ENCODE data around the gene LRP5. TPM values are rescaled to one million over a fixed set of nuclear protein-coding genes. Genes with fewer than 3 reads are reported as not detected.

The LRP5 gene
- total and polyA plus RNA-seq, 9 of the 15 experiments (the other 6 are each of a cell fraction or from before 2014, with no cell fraction given), result 0.48 to 44.2 (median 13.5) TPM

GRCh38 chr11:68313574-68314202 lies 1.3 kb downstream of the LRP5 start (continued):
- TF ChIP-seq EP400 (IDR thresholded peaks at IDR 0.05), result 0 out of 2 replicates have a peak, but pooled peaks have one; percentile 28
- TF ChIP-seq SIN3A (IDR thresholded peaks at IDR 0.05; ENCODE audit: borderline replicate concordance in 2 of 2, control insufficient read depth in 1 of 2, low read depth in 2 of 2, low read length in 2 of 2), result peak in 1 of 2 experiments; percentile 16; a peak in 1 of 4 replicates
- TF ChIP-seq HNRNPLL (IDR thresholded peaks at IDR 0.05; ENCODE audit: low read depth, low read length, poor library complexity, severe bottlenecking), result no peak
- TF ChIP-seq SP1 (CRISPR knock-in tag; IDR thresholded peaks at IDR 0.05), result 0 out of 2 replicates have a peak, but pooled peaks have one; percentile 39
- TF ChIP-seq, protein P1, sequence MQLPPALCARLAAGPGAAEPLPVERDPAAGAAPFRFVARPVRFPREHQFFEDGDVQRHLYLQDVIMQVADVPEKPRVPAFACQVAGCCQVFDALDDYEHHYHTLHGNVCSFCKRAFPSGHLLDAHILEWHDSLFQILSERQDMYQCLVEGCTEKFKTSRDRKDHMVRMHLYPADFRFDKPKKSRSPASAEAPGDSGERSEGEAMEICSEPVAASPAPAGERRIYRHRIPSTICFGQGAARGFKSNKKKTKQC (CRISPR knock-in tag; IDR thresholded peaks at IDR 0.05), result 0 out of 2 replicates have a peak, but pooled peaks have one; percentile 8
- peak; percentile 54; the same call in 1 of the 2 replicates for TF ChIP-seq FOXK1 (CRISPR knock-in tag; IDR thresholded peaks at IDR 0.05; ENCODE audit: borderline replicate concordance)
- TF ChIP-seq TCF3 (CRISPR knock-in tag; IDR thresholded peaks at IDR 0.05), result peak; percentile 55
- no peak for TF ChIP-seq ZNF354B (CRISPR knock-in tag; IDR thresholded peaks at IDR 0.05)
- no peak for TF ChIP-seq ZNF217 (CRISPR knock-in tag; IDR thresholded peaks at IDR 0.05)
- peak; percentile 61; the same call in 1 of the 2 replicates for TF ChIP-seq TAL1 (IDR thresholded peaks at IDR 0.05)
- peak; percentile 14 for TF ChIP-seq ZFX (CRISPR knock-in tag; IDR thresholded peaks at IDR 0.05)
- TF ChIP-seq, protein P2, sequence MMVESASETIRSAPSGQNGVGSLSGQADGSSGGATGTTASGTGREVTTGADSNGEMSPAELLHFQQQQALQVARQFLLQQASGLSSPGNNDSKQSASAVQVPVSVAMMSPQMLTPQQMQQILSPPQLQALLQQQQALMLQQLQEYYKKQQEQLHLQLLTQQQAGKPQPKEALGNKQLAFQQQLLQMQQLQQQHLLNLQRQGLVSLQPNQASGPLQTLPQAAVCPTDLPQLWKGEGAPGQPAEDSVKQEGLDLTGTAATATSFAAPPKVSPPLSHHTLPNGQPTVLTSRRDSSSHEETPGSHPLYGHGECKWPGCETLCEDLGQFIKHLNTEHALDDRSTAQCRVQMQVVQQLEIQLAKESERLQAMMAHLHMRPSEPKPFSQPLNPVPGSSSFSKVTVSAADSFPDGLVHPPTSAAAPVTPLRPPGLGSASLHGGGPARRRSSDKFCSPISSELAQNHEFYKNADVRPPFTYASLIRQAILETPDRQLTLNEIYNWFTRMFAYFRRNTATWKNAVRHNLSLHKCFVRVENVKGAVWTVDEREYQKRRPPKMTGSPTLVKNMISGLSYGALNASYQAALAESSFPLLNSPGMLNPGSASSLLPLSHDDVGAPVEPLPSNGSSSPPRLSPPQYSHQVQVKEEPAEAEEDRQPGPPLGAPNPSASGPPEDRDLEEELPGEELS (CRISPR knock-in tag; IDR thresholded peaks at IDR 0.05; ENCODE audit: borderline replicate concordance), result no peak
- 0 out of 2 replicates have a peak, but pooled peaks have one; percentile 36 for TF ChIP-seq GABPB1 (CRISPR knock-in tag; IDR thresholded peaks at IDR 0.05)
- no peak for TF ChIP-seq NUFIP1 (IDR thresholded peaks at IDR 0.05; ENCODE audit: partially characterized antibody)
- no peak for TF ChIP-seq SIRT6 (IDR thresholded peaks at IDR 0.05; ENCODE audit: low read depth, low read length)
- TF ChIP-seq, protein P3, sequence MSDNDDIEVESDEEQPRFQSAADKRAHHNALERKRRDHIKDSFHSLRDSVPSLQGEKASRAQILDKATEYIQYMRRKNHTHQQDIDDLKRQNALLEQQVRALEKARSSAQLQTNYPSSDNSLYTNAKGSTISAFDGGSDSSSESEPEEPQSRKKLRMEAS (CRISPR knock-in tag; IDR thresholded peaks at IDR 0.05), result 0 out of 2 replicates have a peak, but pooled peaks have one; percentile 8
- 0 out of 2 replicates have a peak, but pooled peaks have one; percentile 61 for TF ChIP-seq FOXP1 (CRISPR knock-in tag; IDR thresholded peaks at IDR 0.05)
- TF ChIP-seq, protein P4, sequence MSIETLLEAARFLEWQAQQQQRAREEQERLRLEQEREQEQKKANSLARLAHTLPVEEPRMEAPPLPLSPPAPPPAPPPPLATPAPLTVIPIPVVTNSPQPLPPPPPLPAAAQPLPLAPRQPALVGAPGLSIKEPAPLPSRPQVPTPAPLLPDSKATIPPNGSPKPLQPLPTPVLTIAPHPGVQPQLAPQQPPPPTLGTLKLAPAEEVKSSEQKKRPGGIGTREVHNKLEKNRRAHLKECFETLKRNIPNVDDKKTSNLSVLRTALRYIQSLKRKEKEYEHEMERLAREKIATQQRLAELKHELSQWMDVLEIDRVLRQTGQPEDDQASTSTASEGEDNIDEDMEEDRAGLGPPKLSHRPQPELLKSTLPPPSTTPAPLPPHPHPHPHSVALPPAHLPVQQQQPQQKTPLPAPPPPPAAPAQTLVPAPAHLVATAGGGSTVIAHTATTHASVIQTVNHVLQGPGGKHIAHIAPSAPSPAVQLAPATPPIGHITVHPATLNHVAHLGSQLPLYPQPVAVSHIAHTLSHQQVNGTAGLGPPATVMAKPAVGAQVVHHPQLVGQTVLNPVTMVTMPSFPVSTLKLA (conservative IDR thresholded peaks at IDR 0.05), result peak; percentile 11 to 36; a peak in 3 of 4 replicates
- peak; percentile 69 for TF ChIP-seq ARID1B (IDR thresholded peaks at IDR 0.05)
- peak; percentile 96 for TF ChIP-seq SMAD4 (CRISPR knock-in tag; conservative IDR thresholded peaks at IDR 0.05)
- peak; percentile 84 to 89 for TF ChIP-seq FOXA3 (CRISPR knock-in tag; conservative IDR thresholded peaks at IDR 0.05 in 1 of 2, IDR thresholded peaks at IDR 0.05 in 1 of 2)
- no peak for TF ChIP-seq ZNF282 (CRISPR knock-in tag; IDR thresholded peaks at IDR 0.05)
- TF ChIP-seq POLR2A (conservative IDR thresholded peaks at IDR 0.05), result no peak
- 0 out of 2 replicates have a peak, but pooled peaks have one; percentile 30 for TF ChIP-seq PML (IDR thresholded peaks at IDR 0.05; ENCODE audit: low read length)
- TF ChIP-seq FOXK2 (conservative IDR thresholded peaks at IDR 0.05 in 1 of 2, IDR thresholded peaks at IDR 0.05 in 1 of 2; ENCODE audit: low read depth in 2 of 2), result peak; percentile 84 to 87

Data from K562 (cell line).